Tibial nerve (tissue), 4 donors: ENCODE results near the gene RTKN.

Experiments
- EP300 ChIP-seq, 2 donors: sonication (generic); formaldehyde crosslinking; IDR thresholded peaks; one replicate each; pipeline ENCODE4 v1.6.1; 2017; ENCODE audit warnings: antibody characterized with exemption in 2 of 2, mild to moderate bottlenecking in 1 of 2
- POLR2A ChIP-seq, 2 donors: fragments of 450-650 bp; IDR thresholded peaks; one replicate each; pipeline ENCODE4 v1.6.1; 2017; ENCODE audit warnings: antibody characterized with exemption in 2 of 2, mild to moderate bottlenecking in 2 of 2, moderate library complexity in 2 of 2
- TF ChIP-seq, protein P1 (sequence below), 5 experiments: fragments of 200-600 bp in 3 of 5; fragments of 450-650 bp in 2 of 5; sonication (generic) in 3 of 5; IDR thresholded peaks; one replicate each; pipeline ENCODE4 v1.5.1; 2016 to 2019; ENCODE audit warnings: antibody characterized with exemption in 5 of 5, mild to moderate bottlenecking in 3 of 5, moderate library complexity in 2 of 5

DNA sequence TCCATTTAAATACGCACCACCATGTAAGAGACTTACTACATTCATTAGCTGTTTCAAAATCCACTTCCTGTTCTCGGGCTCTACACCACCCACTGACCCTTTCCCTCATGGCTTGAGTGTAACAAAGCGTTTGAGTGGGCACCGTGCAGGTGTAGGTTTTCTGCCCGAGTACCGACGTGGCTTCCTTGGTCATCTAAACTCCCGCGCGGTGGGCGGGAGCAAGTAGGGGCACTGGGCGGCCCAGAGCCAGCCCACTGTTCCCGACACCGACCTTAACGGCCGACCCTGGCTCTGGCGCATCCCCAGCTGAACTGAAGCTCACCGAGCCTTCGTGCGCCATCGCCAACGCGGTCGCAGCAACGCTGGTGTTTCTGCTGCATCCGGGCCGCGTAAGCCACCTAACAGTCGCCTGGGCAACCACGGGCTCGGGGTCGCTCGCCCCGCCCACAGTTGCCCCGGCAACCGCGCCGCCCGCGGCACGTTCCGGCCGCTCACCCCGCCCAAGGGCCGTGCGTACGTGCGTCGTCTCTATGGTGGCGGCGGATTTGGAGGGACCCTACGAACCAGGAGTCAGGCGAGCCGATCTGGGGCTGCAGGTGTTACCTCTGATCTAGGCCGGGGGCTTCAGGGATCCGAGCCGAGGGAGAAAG is 20.4 kb downstream of the RTKN start, which contains the start of the genes C2orf81 and WDR54:
- TF ChIP-seq, protein P1, sequence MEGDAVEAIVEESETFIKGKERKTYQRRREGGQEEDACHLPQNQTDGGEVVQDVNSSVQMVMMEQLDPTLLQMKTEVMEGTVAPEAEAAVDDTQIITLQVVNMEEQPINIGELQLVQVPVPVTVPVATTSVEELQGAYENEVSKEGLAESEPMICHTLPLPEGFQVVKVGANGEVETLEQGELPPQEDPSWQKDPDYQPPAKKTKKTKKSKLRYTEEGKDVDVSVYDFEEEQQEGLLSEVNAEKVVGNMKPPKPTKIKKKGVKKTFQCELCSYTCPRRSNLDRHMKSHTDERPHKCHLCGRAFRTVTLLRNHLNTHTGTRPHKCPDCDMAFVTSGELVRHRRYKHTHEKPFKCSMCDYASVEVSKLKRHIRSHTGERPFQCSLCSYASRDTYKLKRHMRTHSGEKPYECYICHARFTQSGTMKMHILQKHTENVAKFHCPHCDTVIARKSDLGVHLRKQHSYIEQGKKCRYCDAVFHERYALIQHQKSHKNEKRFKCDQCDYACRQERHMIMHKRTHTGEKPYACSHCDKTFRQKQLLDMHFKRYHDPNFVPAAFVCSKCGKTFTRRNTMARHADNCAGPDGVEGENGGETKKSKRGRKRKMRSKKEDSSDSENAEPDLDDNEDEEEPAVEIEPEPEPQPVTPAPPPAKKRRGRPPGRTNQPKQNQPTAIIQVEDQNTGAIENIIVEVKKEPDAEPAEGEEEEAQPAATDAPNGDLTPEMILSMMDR (IDR thresholded peaks at IDR 0.05) = no peak
- TF ChIP-seq POLR2A (IDR thresholded peaks at IDR 0.05) (peak; percentile 26 to 40), EP300 (IDR thresholded peaks at IDR 0.05) (peak in 1 of 2 donors; percentile 78)
